K562 (cell line): Measurements from ENCODE around the gene LRP10. TPM values are rescaled to one million over a fixed set of nuclear protein-coding genes. Genes with fewer than 3 reads are reported as not detected.

Experiments
- ATAC-seq: fragments of 200-7000 bp; cut with Tn5 transposase; 3 replicates; pipeline ENCODE4 v1.9.1; 2020; ENCODE audit warnings: moderate library complexity
- BruUV-seq: library from RNA; stranded (reverse); fragments of 400-500 nt; replicated peaks from 2 replicates; lab custom pipeline; 2021; lab: Mats Ljungman, UMichigan
- CTCF ChIA-PET: fragments of 300-600 bp; formaldehyde crosslinking; extraction: SDS; loops from one replicate; lab custom pipeline; 2021; ENCODE audit warnings: low intra/inter-chr PET ratio; lab: Yijun Ruan, JAX
- POLR2A ChIA-PET: fragments of 300-600, 350-650 bp; sonication (Branson Sonifier 250); formaldehyde crosslinking; extraction: SDS; loops from one replicate; lab custom pipeline; 2021; ENCODE audit warnings: antibody characterized with exemption, inconsistent platforms; lab: Yijun Ruan, JAX
- DNase-seq, 4 experiments: peaks; one replicate each; pipeline versions ENCODE4 v3.0.0 to v3.0.0-alpha.2; 2011 to 2018; ENCODE audit warnings: low spot score in 3 of 4, mixed read lengths in 3 of 4; ENCODE audit errors: extremely low read depth in 1 of 4
- FAIRE-seq: peaks from 2 replicates; lab custom pipeline; 2011; peaks lifted over from hg19 to GRCh38; lab: Jason Lieb, UNC
- H2AFZ ChIP-seq: 2 replicates; pipeline ENCODE4 v1.6.0; 2011; ENCODE audit warnings: low read depth, low read length, control low read depth, inconsistent platforms
- H3K27ac ChIP-seq: fragments of 200-600 bp; 3 replicates; pipeline ENCODE4 v1.8.0; 2011; ENCODE audit warnings: low read depth, mild to moderate bottlenecking, control low read depth, inconsistent platforms, low read length, moderate library complexity, mixed read lengths; ENCODE audit errors: extremely low read depth
- H3K27me3 ChIP-seq, 2 experiments: fragments of 300-600 bp in 1 of 2; 2 replicates in 1 of 2; 3 replicates in 1 of 2; pipeline versions ENCODE4 v1.6.0 to v1.8.0; 2011; ENCODE audit warnings: inconsistent platforms in 2 of 2, low read length in 2 of 2, mild to moderate bottlenecking in 1 of 2, mixed read lengths in 1 of 2, moderate library complexity in 1 of 2; ENCODE audit not compliant: control insufficient read depth in 2 of 2, insufficient read depth in 2 of 2
- H3K36me3 ChIP-seq: fragments of 300-600 bp; 3 replicates; pipeline ENCODE4 v1.8.0; 2011; ENCODE audit warnings: mild to moderate bottlenecking, low read length, inconsistent platforms; ENCODE audit not compliant: control insufficient read depth, insufficient read depth
- H3K4me1 ChIP-seq, 2 experiments: fragments of 200-600 bp in 1 of 2; replicated peaks in 1 of 2; 2 replicates in 1 of 2; 3 replicates in 1 of 2; pipeline versions ENCODE4 v1.5.1 to v1.8.0; 2011; ENCODE audit warnings: inconsistent platforms in 2 of 2, low read length in 2 of 2, mild to moderate bottlenecking in 1 of 2, mixed read lengths in 1 of 2, moderate library complexity in 1 of 2; ENCODE audit not compliant: control insufficient read depth in 2 of 2, insufficient read depth in 2 of 2
- H3K4me2 ChIP-seq: 2 replicates; pipeline ENCODE4 v1.6.1; 2011; ENCODE audit warnings: low read length, control low read depth, inconsistent platforms, mixed read lengths; ENCODE audit not compliant: insufficient read depth
- H3K4me3 ChIP-seq: fragments of 200-600 bp; sonication (generic), shearing (Covaris generic); 2 replicates; pipeline ENCODE4 v1.5.1; 2016; ENCODE audit warnings: control low read depth, inconsistent platforms
- H3K79me2 ChIP-seq: fragments of 200-600 bp; 3 replicates; pipeline ENCODE4 v1.8.0; 2011; ENCODE audit warnings: low read length, inconsistent platforms; ENCODE audit not compliant: control insufficient read depth, insufficient read depth
- H3K9ac ChIP-seq, 2 experiments: 2 replicates each; pipeline versions ENCODE4 v1.6.0 to v1.6.1; 2011; ENCODE audit warnings: low read depth in 2 of 2, low read length in 2 of 2, control low read depth in 1 of 2, inconsistent platforms in 1 of 2, mild to moderate bottlenecking in 1 of 2, mixed read lengths in 1 of 2; ENCODE audit not compliant: insufficient read depth in 1 of 2
- H3K9me1 ChIP-seq: one replicate; pipeline ENCODE4 v1.6.0; 2011; ENCODE audit warnings: inconsistent platforms, mild to moderate bottlenecking, low read length, moderate library complexity; ENCODE audit not compliant: control insufficient read depth, insufficient read depth
- H3K9me3 ChIP-seq: replicated peaks from 2 replicates; pipeline ENCODE4 v1.5.1; 2011; ENCODE audit warnings: low read depth, low read length, inconsistent platforms; ENCODE audit not compliant: control insufficient read depth, insufficient read depth
- H4K20me1 ChIP-seq: replicated peaks from 2 replicates; pipeline ENCODE4 v1.6.1; 2011; ENCODE audit warnings: low read length, inconsistent platforms, mixed read lengths; ENCODE audit not compliant: control insufficient read depth, insufficient read depth
- ATF2 ChIP-seq: sonication (generic); formaldehyde crosslinking; IDR thresholded peaks from 2 replicates; pipeline ENCODE4 v1.8.1; 2022; ENCODE audit warnings: missing genetic modification reagents
- DDX20 ChIP-seq: fragments of 450-650 bp; IDR thresholded peaks from 2 replicates; pipeline ENCODE4 v1.6.1; 2016; ENCODE audit warnings: missing genetic modification characterization, low read depth, mild to moderate bottlenecking, missing compliant biosample characterization, moderate library complexity
- ERF ChIP-seq: fragments of 450-650 bp; formaldehyde crosslinking; IDR thresholded peaks from 2 replicates; pipeline ENCODE4 v1.4.0; 2020; ENCODE audit warnings: mild to moderate bottlenecking, mixed read lengths
- KLF13 ChIP-seq: fragments of 450-650 bp; IDR thresholded peaks from 2 replicates; pipeline ENCODE4 v1.6.1; 2016; ENCODE audit warnings: missing genetic modification characterization, low read depth, mild to moderate bottlenecking, missing compliant biosample characterization, moderate library complexity, borderline replicate concordance
- NFIC ChIP-seq: fragments of 450-650 bp; IDR thresholded peaks from 2 replicates; pipeline ENCODE4 v1.6.1; 2017; ENCODE audit warnings: mild to moderate bottlenecking, inconsistent platforms
- POLR2G ChIP-seq: fragments of 200-400 bp; formaldehyde crosslinking; IDR thresholded peaks from 2 replicates; pipeline ENCODE4 v1.6.1; 2017; ENCODE audit warnings: low read depth, mild to moderate bottlenecking, antibody characterized with exemption, low read length, moderate library complexity
- SRF ChIP-seq, 2 experiments: fragments of 250-450, 450-650 bp in 1 of 2; sonication (Bioruptor Pico) in 1 of 2; sonication (generic) in 1 of 2; formaldehyde crosslinking; IDR thresholded peaks; 2 replicates each; pipeline versions ENCODE4 v1.5.0 to v1.5.1; 2020 to 2022; ENCODE audit warnings: mild to moderate bottlenecking in 1 of 2, missing genetic modification reagents in 1 of 2
- WGBS: fragments of 100-300 bp; shearing (Covaris generic); methylation state at CpG from one replicate; pipeline ENCODE4 v1.1.6; 2016; ENCODE audit warnings: low coverage, mixed read lengths; ENCODE audit not compliant: insufficient coverage; ENCODE audit errors: missing lambda C conversion rate; 5-methylcytosine and 5-hydroxymethylcytosine counted together
- in situ Hi-C: fragments of 300-500 bp; cut with MboI; formaldehyde crosslinking; loops from 4 replicates; pipeline ENCODE4 v1.15.0; 2018; ENCODE audit warnings: inconsistent platforms, mixed read lengths
- intact Hi-C: fragments of 100-400 bp; cut with micrococcal nuclease; formaldehyde crosslinking; loops from 2 replicates; pipeline ENCODE4 v1.14.2; 2022
- polyA plus RNA-seq, 8 experiments: library from polyadenylated mRNA; depleted of rRNA in 4 of 8; stranded (reverse) in 5 of 8; unstranded in 3 of 8; fragments of >200 nt; fragmentation: Nextera tagmentation in 2 of 8; fragmentation: Illumina TruSeq in 1 of 8; extraction: Ambion mirVana in 2 of 8; extraction: Trizol in 1 of 8; gene quantifications; 2 replicates each; pipeline versions ENCODE4 v1.2.1 to v1.2.3, GENCODE V29; 2011 to 2014; ENCODE audit warnings: inconsistent platforms in 1 of 8, missing spikeins in 1 of 8
- total RNA-seq, 7 experiments: library from RNA; depleted of rRNA in 6 of 7; stranded (reverse); fragments of >200 nt in 6 of 7; fragmentation: Illumina TruSeq in 2 of 7; extraction: Trizol in 2 of 7; gene quantifications; 2 replicates each; pipeline versions ENCODE4 v1.2.1 to v1.2.3, GENCODE V29; 2011 to 2021; ENCODE audit warnings: low replicate concordance in 1 of 7

Gene LRP10
- total and polyA plus RNA-seq, 9 of the 15 experiments (the other 6 are each of a cell fraction or from before 2014, with no cell fraction given) = 1.3 to 45.5 (median 10.9) TPM

GRCh38 chr14:22846811-22847307, 24.7 kb upstream of the LRP10 start:
- Histone ChIP-seq H3K9me3 (no peaks in the 10 kb centered on the region), H3K27me3 (no peaks in the 10 kb centered on the region), H3K4me3 (no peak overlapping the region), H3K36me3 (no peaks in the 10 kb centered on the region), H3K27ac (no peak overlapping the region), H3K9me1 (no peaks in the 10 kb centered on the region), H3K9ac (peak overlapping the region in 1 of 2 experiments; percentile 81; a peak in 2 of 4 replicates), H3K4me2 (no peak overlapping the region), H3K79me2 (no peaks in the 10 kb centered on the region), H2AFZ (no peak overlapping the region), H3K4me1 (peaks cover 5 to 31% of the 10 kb centered on the region in 2 experiments; a peak in 2 of 5 replicates), H4K20me1 (no peaks in the 10 kb centered on the region)
- WGBS = 55% methylated on average over 10 of the region's 11 CpGs
- CTCF ChIA-PET = no interaction called here
- in situ Hi-C loops (loop anchor here (10.0 kb wide), 2 partner anchors 192 to 282 kb away; no protein-coding TSS in a partner anchor), intact Hi-C loops (no loop called here)
- no TSS peak for BruUV-seq
- FAIRE-seq = no peak
- TF ChIP-seq KLF13 (no peak), NFIC (no peak), DDX20 (no peak), POLR2G (no peak), ERF (CRISPR knock-in tag) (no peak), SRF (CRISPR knock-in tag; IDR thresholded peaks at IDR 0.05) (no peak), ATF2 (CRISPR knock-in tag) (no peak)
- ATAC-seq = no peak
- no peak for DNase-seq
- POLR2A ChIA-PET = interaction anchor here (0.6 kb wide), 1 partner anchor 17 kb away, joined by 3 read pairs; no protein-coding TSS in a partner anchor
